Measurements from ENCODE around the gene CPSF3. TPM values are rescaled to one million over a fixed set of nuclear protein-coding genes. Genes with fewer than 3 reads are reported as not detected.

CPSF3 gene
- total RNA-seq, 1 experiment from 2014 or later = 110 TPM

Other genes with a start within 250 kb of the CPSF3 start
- 16.1 and 17.6 TPM in 2 replicates for gene ASAP2, start 216.8 kb upstream of the CPSF3 start, total RNA-seq (2014; rRNA removed; shearing (Covaris generic))
- gene ITGB1BP1, start 126 bp upstream of the CPSF3 start, total RNA-seq (2014; rRNA removed; shearing (Covaris generic)) = 91.0 and 105 TPM in 2 replicates
- 67.6 and 68.4 TPM in 2 replicates for gene IAH1, start 50.9 kb downstream of the CPSF3 start, total RNA-seq (2014; rRNA removed; shearing (Covaris generic))
- gene ADAM17, start 132.2 kb downstream of the CPSF3 start, total RNA-seq (2014; rRNA removed; shearing (Covaris generic)) = 33.3 and 34.9 TPM in 2 replicates
- 245 and 253 TPM in 2 replicates for gene YWHAQ, start 207.3 kb downstream of the CPSF3 start, total RNA-seq (2014; rRNA removed; shearing (Covaris generic))